ENCODE results near the gene ABHD8. TPM values are rescaled to one million over a fixed set of nuclear protein-coding genes. Genes with fewer than 3 reads are reported as not detected.

The ABHD8 gene
- total and polyA plus RNA-seq, 2 of the 13 experiments (the other 11 are each of a cell fraction or from before 2014, with no cell fraction given), result 6.3 to 7.2 TPM

GRCh38 chr19:17242431-17243208 lies 60.6 kb downstream of the ABHD8 start (continued):
- TF ChIP-seq, protein P1, sequence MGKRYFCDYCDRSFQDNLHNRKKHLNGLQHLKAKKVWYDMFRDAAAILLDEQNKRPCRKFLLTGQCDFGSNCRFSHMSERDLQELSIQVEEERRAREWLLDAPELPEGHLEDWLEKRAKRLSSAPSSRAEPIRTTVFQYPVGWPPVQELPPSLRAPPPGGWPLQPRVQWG (CRISPR knock-in tag; IDR thresholded peaks at IDR 0.05; ENCODE audit: borderline replicate concordance, low read depth), result no peak
- TF ChIP-seq FIP1L1 (IDR thresholded peaks at IDR 0.05; ENCODE audit: borderline replicate concordance, insufficient read depth, low read depth, low read length), result no peak
- TF ChIP-seq HOXA7 (CRISPR knock-in tag; IDR thresholded peaks at IDR 0.05), result no peak
- no peak for TF ChIP-seq ATM (IDR thresholded peaks at IDR 0.05; ENCODE audit: borderline replicate concordance)
- no peak for TF ChIP-seq ATAD3A (CRISPR knock-in tag; IDR thresholded peaks at IDR 0.05)
- TF ChIP-seq SRSF9 (IDR thresholded peaks at IDR 0.05; ENCODE audit: borderline replicate concordance, insufficient read depth, low read depth, low read length, poor library complexity, severe bottlenecking), result no peak
- TF ChIP-seq POLR2AphosphoS2 (IDR thresholded peaks at IDR 0.05; ENCODE audit: low read depth, low read length), result no peak
- TF ChIP-seq ZNF34 (CRISPR knock-in tag; IDR thresholded peaks at IDR 0.05; ENCODE audit: borderline replicate concordance), result no peak
- TF ChIP-seq, protein P2, sequence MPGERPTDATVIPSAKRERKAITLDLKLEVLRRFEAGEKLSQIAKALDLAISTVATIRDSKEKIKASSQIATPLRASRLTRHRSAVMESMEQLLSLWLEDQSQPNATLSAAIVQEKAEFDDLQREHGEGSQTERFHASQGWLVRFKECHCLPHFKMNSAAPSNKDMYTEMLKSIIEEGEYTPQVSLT (CRISPR knock-in tag; IDR thresholded peaks at IDR 0.05; ENCODE audit: borderline replicate concordance, low read depth), result no peak
- TF ChIP-seq, protein P3, sequence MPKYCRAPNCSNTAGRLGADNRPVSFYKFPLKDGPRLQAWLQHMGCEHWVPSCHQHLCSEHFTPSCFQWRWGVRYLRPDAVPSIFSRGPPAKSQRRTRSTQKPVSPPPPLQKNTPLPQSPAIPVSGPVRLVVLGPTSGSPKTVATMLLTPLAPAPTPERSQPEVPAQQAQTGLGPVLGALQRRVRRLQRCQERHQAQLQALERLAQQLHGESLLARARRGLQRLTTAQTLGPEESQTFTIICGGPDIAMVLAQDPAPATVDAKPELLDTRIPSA (CRISPR knock-in tag; IDR thresholded peaks at IDR 0.05; ENCODE audit: borderline replicate concordance), result no peak
- TF ChIP-seq ZNF484 (CRISPR knock-in tag; IDR thresholded peaks at IDR 0.05; ENCODE audit: borderline replicate concordance, low read depth), result no peak
- TF ChIP-seq HDAC6 (IDR thresholded peaks at IDR 0.05; ENCODE audit: low read depth, low read length), result no peak
- no peak for TF ChIP-seq DPF2 (CRISPR knock-in tag; IDR thresholded peaks at IDR 0.05; ENCODE audit: borderline replicate concordance, low read depth)
- TF ChIP-seq JUNB (CRISPR knock-in tag; IDR thresholded peaks at IDR 0.05; ENCODE audit: borderline replicate concordance), result no peak
- no peak for TF ChIP-seq DRAP1 (CRISPR knock-in tag; IDR thresholded peaks at IDR 0.05)
- TF ChIP-seq STAG1 (CRISPR knock-in tag; IDR thresholded peaks at IDR 0.05), result no peak
- TF ChIP-seq SIX1 (CRISPR knock-in tag; IDR thresholded peaks at IDR 0.05; ENCODE audit: borderline replicate concordance), result no peak
- TF ChIP-seq ZHX2 (IDR thresholded peaks at IDR 0.05; ENCODE audit: low read depth), result no peak
- TF ChIP-seq ZHX2 (CRISPR knock-in tag; IDR thresholded peaks at IDR 0.05; ENCODE audit: borderline replicate concordance), result no peak
- no peak for TF ChIP-seq BRCA1 (CRISPR knock-in tag; IDR thresholded peaks at IDR 0.05)
- TF ChIP-seq NR2C2 (CRISPR knock-in tag; IDR thresholded peaks at IDR 0.05; ENCODE audit: borderline replicate concordance), result no peak
- TF ChIP-seq ZNF264 (CRISPR knock-in tag; IDR thresholded peaks at IDR 0.05), result no peak
